Activated CD4-positive, alpha-beta memory T cell treated with anti-CD3 and anti-CD28 coated beads, Interleukin-2, amount 10 ng/mL, durations not matched to agents 7 days and 5 days (primary cell): Measurements from ENCODE around the gene NLGN2. TPM values are rescaled to one million over a fixed set of nuclear protein-coding genes. Genes with fewer than 3 reads are reported as not detected.

Experiments used
- CTCF ChIA-PET: fragments of 350-600 bp; sonication (Branson Sonifier 250); formaldehyde crosslinking; loops from one replicate; lab custom pipeline; 2021; ENCODE audit warnings: antibody characterized with exemption, inconsistent platforms; lab: Charles Lee
- POLR2A ChIA-PET: fragments of 350-600 bp; sonication (Branson Sonifier 250); formaldehyde crosslinking; loops from one replicate; lab custom pipeline; 2021; ENCODE audit warnings: antibody characterized with exemption; lab: Charles Lee
- DNase-seq: peaks from one replicate; pipeline ENCODE4 v3.0.0-alpha.2; 2020
- H3K27ac Mint-ChIP-seq: one replicate; pipeline ENCODE4 v1.8.0; 2021; ENCODE audit warnings: mild to moderate bottlenecking, mixed read lengths
- H3K27me3 Mint-ChIP-seq: one replicate; pipeline ENCODE4 v1.8.0; 2021; ENCODE audit warnings: mixed read lengths
- H3K36me3 Mint-ChIP-seq: one replicate; pipeline ENCODE4 v1.8.0; 2021; ENCODE audit warnings: low read depth, mixed read lengths
- H3K4me1 Mint-ChIP-seq: one replicate; pipeline ENCODE4 v1.8.0; 2021; ENCODE audit warnings: mixed read lengths
- H3K4me3 Mint-ChIP-seq: one replicate; pipeline ENCODE4 v1.8.0; 2021; ENCODE audit warnings: mild to moderate bottlenecking, mixed read lengths
- H3K9me3 Mint-ChIP-seq: one replicate; pipeline ENCODE4 v1.8.0; 2021; ENCODE audit warnings: mixed read lengths
- total RNA-seq, 2 experiments: library from RNA; stranded (reverse); gene quantifications; one replicate each; pipeline ENCODE4 v1.2.3, GENCODE V29; 2021

NLGN2 gene
- total RNA-seq, 2 experiments from 2014 or later, result 3.2 to 3.7 TPM

DNA sequence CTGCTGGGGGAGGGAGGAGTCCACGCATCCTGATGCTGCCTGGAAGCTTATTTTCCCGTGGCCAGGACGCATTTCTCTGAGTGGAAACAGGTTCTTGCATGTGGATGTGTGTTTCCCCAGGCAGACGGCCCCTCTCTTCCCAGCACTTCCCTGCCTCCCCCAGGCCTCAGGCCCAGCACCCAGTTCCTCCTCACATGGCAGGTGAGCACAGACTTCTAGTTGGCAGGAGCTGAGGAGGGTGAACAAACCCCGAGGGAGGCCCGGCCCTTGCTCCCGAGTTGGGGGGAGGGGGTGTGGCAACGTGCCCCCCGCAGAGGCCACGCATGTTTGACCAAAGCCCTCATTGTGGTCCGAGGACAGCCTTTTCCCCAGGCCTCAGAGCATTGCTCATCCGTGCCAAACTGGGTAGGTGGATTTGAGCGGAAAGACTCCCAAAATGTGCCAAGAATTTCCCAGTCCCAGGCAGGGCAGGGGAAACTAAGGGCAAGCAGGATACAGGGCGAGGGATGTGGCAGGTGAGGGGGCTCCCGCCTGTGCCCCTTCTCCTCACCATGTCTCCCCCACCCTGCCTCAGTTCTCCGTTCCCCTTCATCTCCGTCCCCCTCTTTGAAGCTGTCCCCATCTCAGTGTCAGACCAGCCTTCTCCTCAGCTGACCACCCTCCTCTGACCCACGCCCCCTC lies 11.0 kb downstream of the NLGN2 start:
- Mint-ChIP-seq H3K27ac (no peak overlapping the region), H3K27me3 (no peaks in the 10 kb centered on the region), H3K4me3 (no peak overlapping the region), H3K36me3 (no peaks in the 10 kb centered on the region), H3K9me3 (no peaks in the 10 kb centered on the region), H3K4me1 (no peaks in the 10 kb centered on the region)
- ChIA-PET CTCF (no interaction called here), POLR2A (interaction anchor here (0.9 kb wide), 1 partner anchor 18 kb away, joined by 3 read pairs; no protein-coding TSS in a partner anchor)
- DNase-seq, result no peak

GRCh38 chr17:7419819-7420610 lies 12.4 kb downstream of the NLGN2 start, which contains the start of gene SPEM1:
TSS of gene SPEM1 (plus strand) at chr17:7420324. CDS start at chr17:7420385, 61 bp downstream.
- no peaks in the 10 kb centered on the region for H3K36me3 Mint-ChIP-seq
- no peak for DNase-seq
- H3K4me1 Mint-ChIP-seq, result no peaks in the 10 kb centered on the region
- POLR2A ChIA-PET, result interaction anchor here (0.9 to 1.3 kb wide), 3 partner anchors 16 to 63 kb away, joined by 3 to 9 read pairs (median 3); partner anchors contain the start of gene TMEM256
- CTCF ChIA-PET, result interaction anchor here (0.6 to 1.9 kb wide), 4 partner anchors 16 to 214 kb away, joined by 3 to 6 read pairs (median 4); partner anchors contain the start of gene TMEM256
- H3K27me3 Mint-ChIP-seq, result peaks cover 1% of the 10 kb centered on the region
- no peak within 1 kb of the TSS for H3K27ac Mint-ChIP-seq
- no peak within 1 kb of the TSS for H3K4me3 Mint-ChIP-seq
- no peaks in the 10 kb centered on the region for H3K9me3 Mint-ChIP-seq

DNA sequence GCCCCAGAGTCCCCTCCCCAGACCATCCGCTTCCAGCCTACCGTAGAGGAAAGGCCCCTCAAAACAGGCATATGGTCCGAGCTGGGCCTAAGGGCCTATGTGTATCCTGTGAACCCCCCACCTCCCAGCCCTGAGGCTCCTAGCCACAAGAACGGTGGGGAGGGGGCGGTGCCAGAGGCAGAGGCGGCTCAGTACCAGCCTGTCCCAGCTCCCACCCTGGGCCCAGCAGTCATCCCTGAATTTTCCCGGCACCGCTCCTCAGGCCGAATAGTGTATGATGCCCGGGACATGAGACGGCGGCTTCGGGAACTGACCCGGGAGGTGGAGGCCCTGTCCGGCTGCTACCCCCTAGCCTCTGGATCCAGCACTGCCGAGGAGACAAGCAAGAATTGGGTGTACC lies 13.5 kb downstream of the NLGN2 start:
- CTCF ChIA-PET, result interaction anchor here (1.2 to 1.9 kb wide), 2 partner anchors 16 to 65 kb away, joined by 4 to 5 read pairs; no protein-coding TSS in a partner anchor
- no peak for DNase-seq
- Mint-ChIP-seq H3K27me3 (peaks cover 1% of the 10 kb centered on the region), H3K4me1 (no peaks in the 10 kb centered on the region), H3K27ac (no peak overlapping the region), H3K9me3 (no peaks in the 10 kb centered on the region), H3K4me3 (no peak overlapping the region), H3K36me3 (no peaks in the 10 kb centered on the region)
- POLR2A ChIA-PET, result interaction anchor here (1.1 to 1.3 kb wide), 2 partner anchors 18 to 62 kb away, joined by 3 to 9 read pairs; partner anchors contain the start of gene TMEM256

GRCh38 chr17:7423679-7424078 lies 16.0 kb downstream of the NLGN2 start:
- Mint-ChIP-seq H3K36me3 (no peaks in the 10 kb centered on the region), H3K27me3 (peaks cover 1% of the 10 kb centered on the region), H3K27ac (no peak overlapping the region), H3K9me3 (no peaks in the 10 kb centered on the region), H3K4me3 (no peak overlapping the region), H3K4me1 (no peaks in the 10 kb centered on the region)
- POLR2A ChIA-PET, result interaction anchor here (1.4 kb wide), 1 partner anchor 31 kb away, joined by 3 read pairs; no protein-coding TSS in a partner anchor
- no peak for DNase-seq
- CTCF ChIA-PET, result interaction anchor here (1.4 to 1.8 kb wide), 2 partner anchors 8 to 13 kb away, joined by 4 to 5 read pairs; no protein-coding TSS in a partner anchor

DNA sequence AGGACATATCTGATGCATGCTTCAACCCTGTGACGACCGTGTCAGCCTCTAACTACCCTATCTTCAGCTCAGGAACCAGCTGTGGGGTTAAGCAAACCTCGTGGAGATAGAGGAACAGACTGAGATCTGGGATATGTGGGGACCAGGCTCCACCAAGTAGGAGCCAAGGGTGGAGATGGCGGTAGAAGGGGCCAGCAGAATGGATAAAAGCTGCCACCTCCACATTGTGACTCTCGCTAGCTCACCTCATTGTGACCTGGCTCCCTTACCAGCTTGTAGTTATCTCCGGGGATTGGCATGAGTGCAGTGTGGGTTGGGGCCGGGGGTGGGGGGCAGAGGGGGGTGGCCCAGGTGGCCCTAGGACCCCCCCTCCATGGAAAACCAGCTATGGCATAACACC lies 17.7 kb downstream of the NLGN2 start, which contains the start of gene SPEM2:
TSS of gene SPEM2 (plus strand) at position 301 of the 400 bp plus-strand sequence. CDS start at position 374, 73 bp downstream.
- DNase-seq, result no peak
- Mint-ChIP-seq H3K4me3 (no peak within 1 kb of the TSS), H3K36me3 (no peaks in the 10 kb centered on the region), H3K9me3 (no peaks in the 10 kb centered on the region), H3K27ac (no peak within 1 kb of the TSS), H3K4me1 (no peaks in the 10 kb centered on the region), H3K27me3 (peaks cover 1% of the 10 kb centered on the region)
- CTCF ChIA-PET, result no interaction called here
- POLR2A ChIA-PET, result interaction anchor here (0.9 kb wide), 1 partner anchor 16 kb away, joined by 4 read pairs; no protein-coding TSS in a partner anchor

- Mint-ChIP-seq H3K27ac (no peak overlapping the region), H3K27me3 (peaks cover 1% of the 10 kb centered on the region), H3K4me1 (no peaks in the 10 kb centered on the region), H3K4me3 (no peak overlapping the region), H3K9me3 (no peaks in the 10 kb centered on the region), H3K36me3 (no peaks in the 10 kb centered on the region)
- ChIA-PET CTCF (no interaction called here), POLR2A (interaction anchor here (0.9 kb wide), 1 partner anchor 16 kb away, joined by 4 read pairs; no protein-coding TSS in a partner anchor)
- no peak for DNase-seq
Measured at GRCh38 chr17:7425756-7426155, 18.1 kb downstream of the NLGN2 start.

- H3K9me3 Mint-ChIP-seq, result no peaks in the 10 kb centered on the region
- H3K4me1 Mint-ChIP-seq, result no peaks in the 10 kb centered on the region
- peaks cover 1% of the 10 kb centered on the region for H3K27me3 Mint-ChIP-seq
- CTCF ChIA-PET, result no interaction called here
- DNase-seq, result no peak
- POLR2A ChIA-PET, result interaction anchor here (0.9 kb wide), 1 partner anchor 10 kb away, joined by 3 read pairs; no protein-coding TSS in a partner anchor
- H3K36me3 Mint-ChIP-seq, result no peaks in the 10 kb centered on the region
- no peak overlapping the region for H3K27ac Mint-ChIP-seq
- H3K4me3 Mint-ChIP-seq, result no peak overlapping the region
Measured at GRCh38 chr17:7426203-7426863, 18.7 kb downstream of the NLGN2 start.

- H3K36me3 Mint-ChIP-seq, result no peaks in the 10 kb centered on the region
- ChIA-PET POLR2A (interaction anchor here (0.9 kb wide), 1 partner anchor 9 kb away, joined by 3 read pairs; no protein-coding TSS in a partner anchor), CTCF (no interaction called here)
- no peak for DNase-seq
- peaks cover 1% of the 10 kb centered on the region for H3K27me3 Mint-ChIP-seq
- H3K27ac Mint-ChIP-seq, result no peak overlapping the region
- H3K4me1 Mint-ChIP-seq, result no peaks in the 10 kb centered on the region
- H3K4me3 Mint-ChIP-seq, result no peak overlapping the region
- H3K9me3 Mint-ChIP-seq, result no peaks in the 10 kb centered on the region
Measured at GRCh38 chr17:7426896-7427489, 19.3 kb downstream of the NLGN2 start.

GRCh38 chr17:7427549-7427948 lies 19.9 kb downstream of the NLGN2 start:
- ChIA-PET POLR2A (interaction anchor here (0.9 kb wide), 1 partner anchor 8 kb away, joined by 3 read pairs; no protein-coding TSS in a partner anchor), CTCF (no interaction called here)
- H3K27me3 Mint-ChIP-seq, result peaks cover 2% of the 10 kb centered on the region
- H3K36me3 Mint-ChIP-seq, result no peaks in the 10 kb centered on the region
- no peak overlapping the region for H3K27ac Mint-ChIP-seq
- no peak overlapping the region for H3K4me3 Mint-ChIP-seq
- no peak for DNase-seq
- no peaks in the 10 kb centered on the region for H3K4me1 Mint-ChIP-seq
- H3K9me3 Mint-ChIP-seq, result no peaks in the 10 kb centered on the region

- H3K4me1 Mint-ChIP-seq, result no peaks in the 10 kb centered on the region
- no peaks in the 10 kb centered on the region for H3K9me3 Mint-ChIP-seq
- no peak within 1 kb of the TSS for H3K27ac Mint-ChIP-seq
- CTCF ChIA-PET, result no interaction called here
- POLR2A ChIA-PET, result no interaction called here
- no peaks in the 10 kb centered on the region for H3K36me3 Mint-ChIP-seq
- peaks cover 3% of the 10 kb centered on the region for H3K27me3 Mint-ChIP-seq
- DNase-seq, result no peak
- no peak within 1 kb of the TSS for H3K4me3 Mint-ChIP-seq
Measured at GRCh38 chr17:7428557-7428956, 20.9 kb downstream of the NLGN2 start, which contains the start of gene SPEM3. TSS of gene SPEM3 (plus strand) at chr17:7428857. CDS start at chr17:7428903, 46 bp downstream.

DNA sequence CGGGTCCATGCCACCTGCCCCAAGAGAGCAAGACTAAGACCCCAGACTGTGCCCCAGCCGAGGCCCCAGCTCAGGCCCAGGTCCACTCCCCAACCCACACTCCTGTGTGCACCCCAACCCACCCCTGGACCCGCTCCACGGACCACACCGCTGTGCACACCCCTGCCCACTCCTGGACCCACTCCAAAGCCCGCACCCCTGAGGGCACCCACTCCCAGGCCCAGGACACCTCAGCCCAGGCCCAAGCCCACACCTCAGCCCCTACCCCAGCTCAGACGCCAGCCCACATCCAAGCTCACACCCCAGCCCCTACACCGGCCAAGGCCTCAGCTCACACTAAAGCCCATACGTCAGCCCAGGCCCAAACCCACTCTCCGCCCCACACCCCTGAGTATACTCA lies 22.1 kb downstream of the NLGN2 start:
- Mint-ChIP-seq H3K4me3 (no peak overlapping the region), H3K36me3 (no peaks in the 10 kb centered on the region), H3K9me3 (no peaks in the 10 kb centered on the region), H3K27me3 (peaks cover 1% of the 10 kb centered on the region), H3K4me1 (no peaks in the 10 kb centered on the region), H3K27ac (no peak overlapping the region)
- ChIA-PET POLR2A (interaction anchor here (1.2 kb wide), 1 partner anchor 54 kb away, joined by 4 read pairs; the partner anchor contains the start of gene POLR2A), CTCF (no interaction called here)
- no peak for DNase-seq

DNA sequence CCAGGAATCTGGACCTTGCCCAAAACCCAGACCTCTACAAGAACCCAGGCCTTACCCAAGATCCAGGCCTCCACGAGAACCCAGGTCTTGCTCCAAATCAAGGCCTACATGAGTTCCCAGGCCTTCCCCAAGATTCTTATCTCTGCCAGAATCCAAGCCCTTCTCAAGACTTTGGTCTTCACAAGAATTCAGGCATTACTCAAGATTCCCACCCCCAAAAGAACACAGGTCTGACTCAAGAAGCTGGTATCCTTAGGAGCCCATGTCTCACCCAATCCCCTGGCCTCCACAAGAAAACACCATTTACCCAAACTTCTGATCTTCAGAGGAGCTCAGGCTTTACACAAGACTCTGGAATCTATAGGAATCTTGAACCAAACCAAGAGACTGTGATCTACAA lies 23.6 kb downstream of the NLGN2 start:
- ChIA-PET CTCF (interaction anchor here (1.1 kb wide), 1 partner anchor 8 kb away, joined by 4 read pairs; no protein-coding TSS in a partner anchor), POLR2A (interaction anchor here (1.2 kb wide), 1 partner anchor 141 kb away, joined by 3 read pairs; no protein-coding TSS in a partner anchor)
- H3K9me3 Mint-ChIP-seq, result no peaks in the 10 kb centered on the region
- H3K27ac Mint-ChIP-seq, result no peak overlapping the region
- peaks cover 4% of the 10 kb centered on the region for H3K36me3 Mint-ChIP-seq
- no peak overlapping the region for H3K4me3 Mint-ChIP-seq
- DNase-seq, result no peak
- peaks cover 1% of the 10 kb centered on the region for H3K27me3 Mint-ChIP-seq
- H3K4me1 Mint-ChIP-seq, result peaks cover 10% of the 10 kb centered on the region
